Stimulated activated CD4-positive, alpha-beta T cell treated with anti-CD3 and anti-CD28 coated beads, Interleukin-1b, Interleukin-23, amount 100 ng/mL, for 48 hours (primary cell): Measurements from ENCODE around the gene DCTN3.

Experiments used
- DNase-seq: peaks from one replicate; pipeline ENCODE4 v3.0.0-alpha.2; 2020

DCTN3 gene

DNA sequence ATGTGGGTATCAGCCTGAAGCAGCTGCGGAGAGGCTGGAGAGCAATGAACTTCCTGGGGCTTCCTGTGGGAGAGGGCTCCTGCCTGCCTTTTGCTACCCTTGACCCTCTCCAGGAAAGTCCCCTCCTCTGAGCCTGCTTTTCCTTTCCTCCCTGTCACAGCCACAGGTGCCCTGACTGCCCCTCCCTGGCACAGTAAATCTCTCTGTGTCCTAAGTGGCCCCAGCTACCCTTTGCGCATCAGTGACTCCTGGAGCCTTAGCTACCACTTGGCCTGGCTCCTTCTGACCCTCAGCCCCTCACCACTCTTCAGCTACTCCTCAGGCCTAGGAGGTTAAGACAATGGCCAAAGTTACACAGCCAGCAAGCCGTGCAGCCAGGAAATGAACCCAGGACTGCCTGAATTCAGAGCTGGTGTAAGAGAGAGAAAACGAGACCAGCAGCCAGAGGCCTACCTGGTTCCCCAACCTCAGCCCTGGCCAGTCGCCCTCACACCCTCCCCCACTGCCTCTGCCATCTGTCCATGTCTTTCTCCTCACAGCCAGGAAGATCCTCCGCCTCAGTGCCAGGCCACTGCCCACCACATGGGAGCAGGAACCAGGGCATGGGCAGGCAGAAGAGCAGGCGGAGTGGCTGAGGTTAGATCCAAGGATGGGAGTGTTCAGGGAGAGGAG, 49.4 kb downstream of the DCTN3 start:
- DNase-seq, result no peak

DNA sequence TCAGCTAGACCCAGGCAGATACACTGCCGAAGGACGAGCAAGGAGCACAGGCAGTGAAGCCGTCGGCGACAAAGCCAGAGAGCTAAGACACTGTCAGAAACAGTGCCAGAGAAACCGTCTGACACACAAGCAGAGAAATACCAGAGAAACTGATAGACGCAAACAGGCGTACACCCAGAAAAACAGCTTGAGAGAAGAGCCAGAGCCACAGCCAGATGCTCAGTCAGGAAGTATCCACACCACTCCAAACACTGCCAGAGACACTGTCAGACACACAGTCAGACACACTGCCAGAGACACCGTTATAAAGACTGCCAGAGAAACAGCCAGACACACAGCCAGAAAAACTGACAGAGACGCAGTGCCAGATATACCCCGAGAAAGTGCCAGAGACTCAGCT, 49.9 kb downstream of the DCTN3 start:
- DNase-seq, result no peak

DNA sequence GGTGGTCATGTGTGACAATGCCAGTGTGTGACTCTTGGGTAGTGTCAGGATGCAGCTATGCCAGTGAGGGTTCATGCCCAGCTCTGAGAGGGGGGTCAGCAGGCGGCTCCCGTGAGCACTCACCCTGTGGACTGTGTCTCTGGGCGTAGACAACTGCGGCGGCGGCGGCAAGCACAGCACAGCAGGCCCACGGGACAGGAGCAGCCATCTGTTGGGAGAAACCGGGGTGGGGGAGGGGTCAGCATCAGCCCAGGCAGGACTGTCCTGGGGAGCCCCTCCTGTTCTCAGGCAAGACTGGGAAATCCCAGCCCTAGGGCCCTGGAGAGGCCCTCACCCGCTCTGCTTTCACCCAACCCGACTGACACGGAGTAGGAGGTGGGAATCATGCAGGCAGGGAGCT, 51.5 kb downstream of the DCTN3 start:
- DNase-seq, result no peak

DNA sequence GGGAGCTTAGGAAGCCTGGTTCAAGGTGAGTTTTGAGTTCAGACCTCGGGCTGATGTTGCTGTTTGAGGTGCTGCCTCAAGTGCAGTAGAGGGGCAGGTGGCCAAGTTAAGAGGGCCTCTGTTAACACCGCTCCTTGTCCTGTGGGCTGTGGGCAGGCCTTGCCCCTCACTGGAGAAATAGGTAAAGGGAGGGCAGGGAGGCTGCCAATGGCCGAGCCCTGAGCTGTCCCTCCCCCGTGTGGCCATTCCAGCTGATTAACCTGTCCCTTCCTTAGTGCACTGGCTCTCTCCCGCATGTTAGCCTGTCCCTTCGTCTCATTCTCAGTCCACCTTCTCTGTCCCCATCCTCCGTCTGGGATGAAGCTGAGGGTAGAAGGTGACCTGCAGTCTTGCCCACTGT, 52.2 kb downstream of the DCTN3 start:
- no peak for DNase-seq

DNA sequence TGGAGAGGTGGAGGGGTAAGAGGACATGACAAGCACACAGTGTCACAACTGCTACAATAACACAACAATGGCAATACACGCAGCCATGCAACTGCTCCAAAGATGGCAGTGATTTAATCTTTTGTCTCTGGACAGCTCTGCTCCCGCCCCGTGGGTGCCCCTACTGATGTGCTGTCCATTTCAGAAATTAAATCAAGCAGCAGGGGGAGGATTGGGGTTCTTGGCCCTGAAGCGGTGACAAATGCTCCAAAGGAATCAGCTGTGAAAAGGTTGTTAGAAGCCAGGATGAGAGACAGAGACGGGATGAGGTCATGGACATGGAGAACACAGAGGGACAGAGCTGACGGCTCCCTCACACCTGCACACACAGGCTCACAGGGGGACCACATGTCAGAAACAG, 53.3 kb downstream of the DCTN3 start:
- DNase-seq, result no peak

DNA sequence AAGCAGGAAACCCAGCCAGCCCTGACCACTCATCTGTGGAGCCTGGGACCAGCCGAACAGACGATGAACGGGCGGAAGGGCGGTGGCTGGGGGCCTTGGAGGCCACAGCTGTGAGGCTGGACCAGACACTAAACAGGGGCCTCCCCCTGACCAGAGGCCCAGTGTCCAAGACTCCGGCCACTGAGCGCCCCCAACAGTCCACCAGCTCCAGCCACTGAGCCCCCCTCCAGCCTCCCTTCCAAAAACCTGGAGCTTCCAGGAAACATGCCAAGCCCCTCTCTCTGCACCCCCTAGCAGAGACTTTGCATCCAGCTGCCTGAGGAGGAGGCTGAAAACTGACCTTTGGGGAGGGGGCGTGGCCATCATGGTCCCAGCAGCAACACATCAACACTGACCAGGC, 54.0 kb downstream of the DCTN3 start:
- no peak for DNase-seq

DNA sequence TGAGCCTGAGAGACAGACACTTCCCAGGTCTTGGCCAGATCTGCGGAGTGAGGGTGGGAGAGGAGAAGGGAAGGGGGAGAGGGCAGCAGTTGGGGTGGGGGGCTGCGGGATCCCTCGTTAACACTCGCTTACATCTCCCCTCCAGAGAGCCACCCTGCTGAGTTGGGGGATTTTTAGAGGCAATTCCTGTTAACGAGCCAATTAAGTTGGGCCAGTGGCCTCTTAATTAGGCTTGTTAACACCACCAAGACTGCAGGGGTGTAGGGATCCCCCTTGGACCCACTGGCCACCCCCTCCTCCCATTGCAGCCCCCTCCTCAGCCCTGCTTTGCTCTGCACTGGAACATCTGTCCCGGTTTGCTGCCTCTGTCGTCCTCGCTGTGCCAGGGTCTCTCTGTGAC, 54.4 kb downstream of the DCTN3 start:
- no peak for DNase-seq

DNA sequence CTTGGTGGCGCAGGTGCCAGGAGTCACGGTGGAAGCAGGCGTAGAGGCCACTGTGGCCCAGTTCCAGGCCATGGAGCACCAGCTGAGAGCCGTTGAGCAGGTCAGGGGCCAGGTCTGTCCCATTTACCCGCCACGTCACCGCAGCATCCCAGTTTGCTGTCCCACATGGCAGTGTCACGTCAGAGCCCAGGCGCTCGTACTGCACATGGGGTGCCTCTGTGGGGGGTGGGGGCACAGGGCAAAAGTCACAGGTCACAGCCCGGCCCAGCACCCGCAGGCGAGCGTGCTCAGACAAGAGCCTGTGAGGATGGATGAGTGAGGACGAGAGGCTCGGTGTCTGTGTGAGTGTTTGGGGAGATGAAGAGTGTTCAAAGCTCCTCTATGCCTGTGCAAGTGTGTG, 55.7 kb downstream of the DCTN3 start:
- DNase-seq, result no peak
